ENCODE results near the gene CDH4.

DNA sequence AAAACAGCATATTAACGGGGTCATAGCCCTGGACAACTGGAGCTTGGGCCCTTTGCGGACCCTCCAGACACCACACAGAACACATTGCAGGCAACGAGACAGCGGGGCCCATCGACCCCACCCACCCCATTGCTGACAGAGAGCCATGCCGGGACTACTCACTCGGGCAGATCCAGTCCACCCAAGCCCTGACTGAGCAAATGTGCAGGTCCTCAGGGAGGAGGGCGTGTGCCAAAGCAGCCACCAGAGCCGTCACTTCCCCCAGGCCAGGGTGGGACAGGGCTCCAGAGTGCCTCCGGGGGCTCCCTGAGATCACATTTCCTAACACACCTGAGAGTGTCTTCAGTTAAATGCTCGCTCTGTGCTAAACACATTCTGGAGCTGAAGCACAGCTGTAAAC lies 114.9 kb downstream of the CDH4 start:
- TF ChIP-seq, protein P1, sequence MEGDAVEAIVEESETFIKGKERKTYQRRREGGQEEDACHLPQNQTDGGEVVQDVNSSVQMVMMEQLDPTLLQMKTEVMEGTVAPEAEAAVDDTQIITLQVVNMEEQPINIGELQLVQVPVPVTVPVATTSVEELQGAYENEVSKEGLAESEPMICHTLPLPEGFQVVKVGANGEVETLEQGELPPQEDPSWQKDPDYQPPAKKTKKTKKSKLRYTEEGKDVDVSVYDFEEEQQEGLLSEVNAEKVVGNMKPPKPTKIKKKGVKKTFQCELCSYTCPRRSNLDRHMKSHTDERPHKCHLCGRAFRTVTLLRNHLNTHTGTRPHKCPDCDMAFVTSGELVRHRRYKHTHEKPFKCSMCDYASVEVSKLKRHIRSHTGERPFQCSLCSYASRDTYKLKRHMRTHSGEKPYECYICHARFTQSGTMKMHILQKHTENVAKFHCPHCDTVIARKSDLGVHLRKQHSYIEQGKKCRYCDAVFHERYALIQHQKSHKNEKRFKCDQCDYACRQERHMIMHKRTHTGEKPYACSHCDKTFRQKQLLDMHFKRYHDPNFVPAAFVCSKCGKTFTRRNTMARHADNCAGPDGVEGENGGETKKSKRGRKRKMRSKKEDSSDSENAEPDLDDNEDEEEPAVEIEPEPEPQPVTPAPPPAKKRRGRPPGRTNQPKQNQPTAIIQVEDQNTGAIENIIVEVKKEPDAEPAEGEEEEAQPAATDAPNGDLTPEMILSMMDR (IDR thresholded peaks at IDR 0.05): no peak
- no peak for TF ChIP-seq POLR2A (IDR thresholded peaks at IDR 0.05)

Measured in ovary (tissue), 3 donors.